Endothelial cell of umbilical vein (primary cell): ENCODE measurements around the gene BABAM1. TPM values are rescaled to one million over a fixed set of nuclear protein-coding genes. Genes with fewer than 3 reads are reported as not detected.

Source experiments
- BruUV-seq: library from RNA; stranded (reverse); fragments of 400-500 nt; replicated peaks from 2 replicates; lab custom pipeline; 2021; lab: Mats Ljungman, UMichigan
- CTCF ChIA-PET: fragments of 300-600, 350-600 bp; sonication (Branson Sonifier 250); formaldehyde crosslinking; loops from one replicate; lab custom pipeline; 2021; ENCODE audit warnings: antibody characterized with exemption, inconsistent platforms; lab: Charles Lee
- POLR2A ChIA-PET: fragments of 300-600, 350-600 bp; sonication (Branson Sonifier 250); formaldehyde crosslinking; loops from one replicate; lab custom pipeline; 2021; ENCODE audit warnings: antibody characterized with exemption, inconsistent platforms; lab: Charles Lee
- DNase-seq: peaks from one replicate; pipeline ENCODE4 v3.0.0-alpha.2; 2011; ENCODE audit warnings: low read depth, low spot score
- FAIRE-seq: peaks from 2 replicates; lab custom pipeline; 2011; peaks lifted over from hg19 to GRCh38; lab: Jason Lieb, UNC
- H2AFZ ChIP-seq: 2 replicates; pipeline ENCODE4 v1.6.0; 2012; ENCODE audit warnings: low read depth, low read length, control low read depth, inconsistent platforms
- H3K27ac ChIP-seq: 2 replicates; pipeline ENCODE4 v1.5.1; 2011; ENCODE audit warnings: low read depth, mild to moderate bottlenecking, control low read depth, low read length, moderate library complexity; ENCODE audit not compliant: insufficient read depth
- H3K27me3 ChIP-seq, 2 experiments: 2 replicates each; pipeline versions ENCODE4 v1.6.0 to v1.6.1; 2011; ENCODE audit warnings: low read length in 2 of 2, mixed read lengths in 1 of 2; ENCODE audit not compliant: control insufficient read depth in 2 of 2, insufficient read depth in 2 of 2
- H3K36me3 ChIP-seq, 2 experiments: 2 replicates in 1 of 2; 3 replicates in 1 of 2; pipeline ENCODE4 v1.5.1; 2011; ENCODE audit warnings: low read length in 2 of 2, mild to moderate bottlenecking in 1 of 2, moderate library complexity in 1 of 2; ENCODE audit not compliant: control insufficient read depth in 2 of 2, insufficient read depth in 2 of 2; ENCODE audit errors: extremely low read depth in 1 of 2
- H3K4me1 ChIP-seq: 3 replicates; pipeline ENCODE4 v1.5.1; 2011; ENCODE audit warnings: mild to moderate bottlenecking, low read length; ENCODE audit not compliant: control insufficient read depth, insufficient read depth; ENCODE audit errors: extremely low read depth
- H3K4me2 ChIP-seq: 2 replicates; pipeline ENCODE4 v1.6.1; 2011; ENCODE audit warnings: low read length, control low read depth, mixed read lengths; ENCODE audit not compliant: insufficient read depth
- H3K4me3 ChIP-seq, 3 experiments: fragments of 200-600 bp in 1 of 3; sonication (generic), shearing (Covaris generic) in 1 of 3; replicated peaks in 1 of 3; 2 replicates each; pipeline ENCODE4 v1.5.1; 2011 to 2016; ENCODE audit warnings: control low read depth in 3 of 3, low read length in 3 of 3, mild to moderate bottlenecking in 2 of 3, inconsistent platforms in 1 of 3, low read depth in 1 of 3, moderate library complexity in 1 of 3; ENCODE audit not compliant: insufficient read depth in 1 of 3
- H3K79me2 ChIP-seq: 2 replicates; pipeline ENCODE4 v1.6.0; 2012; ENCODE audit warnings: low read length, inconsistent platforms; ENCODE audit not compliant: control insufficient read depth, insufficient read depth
- H3K9ac ChIP-seq: replicated peaks from 2 replicates; pipeline ENCODE3; 2011; ENCODE audit warnings: low read length, control low read depth; ENCODE audit not compliant: insufficient read depth; ENCODE audit errors: extremely low read depth
- H3K9me1 ChIP-seq: replicated peaks from 3 replicates; pipeline ENCODE4 v1.6.0; 2011; ENCODE audit warnings: mild to moderate bottlenecking, low read length; ENCODE audit not compliant: control insufficient read depth, insufficient read depth; ENCODE audit errors: extremely low read depth
- H3K9me3 ChIP-seq: replicated peaks from 2 replicates; pipeline ENCODE4 v1.5.1; 2012; ENCODE audit warnings: low read length, inconsistent platforms; ENCODE audit not compliant: control insufficient read depth, insufficient read depth
- H4K20me1 ChIP-seq: replicated peaks from 2 replicates; pipeline ENCODE3; 2011; ENCODE audit warnings: mild to moderate bottlenecking, low read length; ENCODE audit not compliant: control insufficient read depth, insufficient read depth; ENCODE audit errors: extremely low read depth
- CTCF ChIP-seq, 2 donors: IDR thresholded peaks; 1 replicate in 1 of 2; 2 replicates in 1 of 2; pipeline ENCODE4 v1.5.1; 2011; ENCODE audit warnings: low read length in 2 of 2, mild to moderate bottlenecking in 2 of 2, moderate library complexity in 2 of 2, control low read depth in 1 of 2, inconsistent platforms in 1 of 2, low read depth in 1 of 2; ENCODE audit not compliant: insufficient read depth in 1 of 2; ENCODE audit errors: extremely low read depth in 1 of 2
- EZH2 ChIP-seq: IDR thresholded peaks from 2 replicates; pipeline ENCODE4 v1.6.1; 2012; ENCODE audit warnings: borderline replicate concordance, low read depth, mild to moderate bottlenecking, moderate library complexity, low read length, inconsistent platforms; ENCODE audit not compliant: severe bottlenecking
- JUN ChIP-seq: IDR thresholded peaks from 2 replicates; pipeline ENCODE4 v1.6.1; 2011; ENCODE audit warnings: borderline replicate concordance, low read depth; ENCODE audit not compliant: insufficient read length, insufficient read depth
- MAX ChIP-seq: IDR thresholded peaks from 2 replicates; pipeline ENCODE4 v1.6.1; 2011; ENCODE audit not compliant: insufficient read depth, insufficient read length
- MYC ChIP-seq: IDR thresholded peaks from one replicate; pipeline ENCODE4 v1.6.1; 2011; ENCODE audit warnings: mild to moderate bottlenecking, low read depth, low read length
- POLR2AphosphoS5 ChIP-seq: IDR thresholded peaks from 2 replicates; pipeline ENCODE4 v1.6.1; 2012; ENCODE audit warnings: low read depth, mild to moderate bottlenecking, control low read depth, low read length, moderate library complexity; ENCODE audit not compliant: insufficient read depth
- dilution Hi-C: fragments of 300-500 bp; cut with MboI; formaldehyde crosslinking; loops from one replicate; pipeline ENCODE4 v1.15.0; 2019; ENCODE audit warnings: low sequenced_read_pairs; ENCODE audit not compliant: extremely low pct_ligation_motif_present
- intact Hi-C: fragments of 100-400 bp; cut with micrococcal nuclease; formaldehyde crosslinking; loops from one replicate; pipeline ENCODE4 v1.10.0; 2022
- polyA plus RNA-seq, 4 experiments: library from polyadenylated mRNA; depleted of rRNA in 3 of 4; stranded (reverse) in 3 of 4; unstranded in 1 of 4; fragments of >200 nt; gene quantifications; 2 replicates each; pipeline versions ENCODE4 v1.2.1 to v1.2.3, GENCODE V29; 2011 to 2012; ENCODE audit warnings: missing spikeins in 1 of 4
- total RNA-seq: library from RNA; stranded (reverse); gene quantifications from 2 replicates; pipeline ENCODE4 v1.2.3, GENCODE V29; 2021

BABAM1 gene
- total and polyA plus RNA-seq, 2 donors (not counting 3 experiments of a cell fraction or from before 2014, with no cell fraction given), result 118 to 140 TPM

DNA sequence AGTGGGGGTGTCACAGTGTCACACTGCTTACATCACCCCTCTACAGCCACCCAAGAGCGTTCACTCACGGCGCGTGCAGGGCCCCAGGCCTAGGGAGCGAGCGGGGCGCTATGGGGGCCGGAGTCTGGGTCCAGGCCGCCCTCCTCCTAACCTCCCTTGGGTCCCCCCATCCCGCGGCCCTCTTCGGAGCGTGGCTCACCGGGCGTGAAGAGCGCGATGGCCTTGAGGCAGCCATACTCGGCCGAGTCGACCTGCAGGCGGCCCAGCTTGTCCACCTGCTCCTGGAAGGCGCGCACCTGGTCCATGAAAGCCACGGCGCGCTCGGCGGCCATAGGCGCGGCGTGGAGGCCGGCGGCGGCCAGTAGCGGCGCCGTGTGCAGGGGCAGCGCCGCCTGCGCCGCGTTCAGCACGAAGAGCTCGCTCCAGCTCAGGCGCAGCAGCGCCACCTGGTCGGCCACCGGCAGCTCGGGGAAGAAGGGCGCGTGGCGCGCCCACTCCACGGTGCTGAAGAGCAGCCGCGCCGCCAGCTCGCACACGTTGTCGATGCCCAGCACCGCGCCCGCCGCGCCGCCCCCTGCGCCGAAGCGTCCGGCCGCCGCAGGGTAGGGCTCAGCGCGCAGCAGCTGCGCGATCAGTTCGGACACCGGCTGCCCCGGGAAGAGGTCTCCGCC, 31.8 kb upstream of the BABAM1 start:
- Histone ChIP-seq H3K9me1 (no peaks in the 10 kb centered on the region), H3K27me3 (no peaks in the 10 kb centered on the region), H3K9me3 (no peaks in the 10 kb centered on the region), H3K36me3 (peaks cover 4 to 11% of the 10 kb centered on the region in 2 experiments), H3K4me2 (peak overlapping the region; percentile 88), H3K79me2 (peaks cover 18% of the 10 kb centered on the region), H3K4me1 (peaks cover 11% of the 10 kb centered on the region), H4K20me1 (no peaks in the 10 kb centered on the region), H3K9ac (peak overlapping the region; percentile 13), H2AFZ (peak overlapping the region; percentile 31), H3K4me3 (peak overlapping the region; percentile 24 to 46 (median 45)), H3K27ac (no peak overlapping the region)
- peak; percentile 80 for DNase-seq
- peak; percentile 67 for FAIRE-seq
- BruUV-seq, result no TSS peak
- CTCF ChIA-PET, result interaction anchor here (0.6 to 1.8 kb wide), 20 partner anchors 8 to 521 kb away, joined by 3 to 16 read pairs (median 4); partner anchors contain the start of genes BABAM1, OCEL1 and USE1
- POLR2A ChIA-PET, result interaction anchor here (1.0 to 1.1 kb wide), 2 partner anchors 9 to 46 kb away, joined by 4 to 5 read pairs; partner anchors contain the start of genes ANKLE1 and OCEL1
- TF ChIP-seq CTCF (IDR thresholded peaks at IDR 0.05; ENCODE audit: extremely low read depth in 1 of 2, insufficient read depth in 1 of 2, low read depth in 1 of 2, low read length in 2 of 2) (peak; percentile 35 to 66), POLR2AphosphoS5 (peak; percentile 33), MYC (peak; percentile 84), EZH2 (no peak), MAX (peak; percentile 42), JUN (no peak)
- intact Hi-C loops (loop anchor here (1.0 to 2.0 kb wide), 2 partner anchors 30 to 31 kb away; partner anchors contain the start of gene BABAM1), dilution Hi-C loops (no loop called here)
